ENCODE results near the gene DRGX. TPM values are rescaled to one million over a fixed set of nuclear protein-coding genes. Genes with fewer than 3 reads are reported as not detected.

The DRGX gene
- total and polyA plus RNA-seq, 2 experiments from 2014 or later: 0.09 TPM; not detected in 1

- in situ Hi-C loops (cut with MboI): no loop called here
- H3K36me3 ChIP-seq (ENCODE audit: low read depth): no peaks in the 10 kb centered on the region
- H3K9me2 ChIP-seq (ENCODE audit: insufficient read depth): no peaks in the 10 kb centered on the region
- WGBS, 2 experiments (ENCODE audit: low coverage in 1 of 2, low lambda C conversion rate in 2 of 2, missing lambda C conversion rate in 2 of 2): 71 to 74% methylated on average over 20 to 29 of the region's 29 CpGs
- TF ChIP-seq EZH2phosphoT487 (IDR thresholded peaks at IDR 0.05; ENCODE audit: insufficient read depth, low read depth) (no peak), EZH2 (IDR thresholded peaks at IDR 0.05; ENCODE audit: insufficient read depth, poor library complexity, severe bottlenecking) (no peak)
- H3K9ac ChIP-seq: no peak overlapping the region
- H3K27me3 ChIP-seq (replicated peaks; ENCODE audit: insufficient read depth): peaks cover 36% of the 10 kb centered on the region
- no peak overlapping the region for H3K4me3 ChIP-seq
- DNase-seq: no peak
- H3K79me2 ChIP-seq (ENCODE audit: insufficient read depth): no peaks in the 10 kb centered on the region
- H3K9me3 ChIP-seq (ENCODE audit: low read depth): no peaks in the 10 kb centered on the region
- no peak overlapping the region for H3K27ac ChIP-seq
- H3F3A ChIP-seq (ENCODE audit: insufficient read depth): no peaks in the 10 kb centered on the region
- no peak overlapping the region for H2AFZ ChIP-seq
- no peaks in the 10 kb centered on the region for H4K20me1 ChIP-seq (ENCODE audit: insufficient read depth)
- H3K4me1 ChIP-seq (ENCODE audit: insufficient read depth): no peaks in the 10 kb centered on the region
- H3K4me2 ChIP-seq (ENCODE audit: unreplicated experiment): no peak overlapping the region
Measured at GRCh38 chr10:49417311-49418052, 21.6 kb upstream of the DRGX start.

DNA sequence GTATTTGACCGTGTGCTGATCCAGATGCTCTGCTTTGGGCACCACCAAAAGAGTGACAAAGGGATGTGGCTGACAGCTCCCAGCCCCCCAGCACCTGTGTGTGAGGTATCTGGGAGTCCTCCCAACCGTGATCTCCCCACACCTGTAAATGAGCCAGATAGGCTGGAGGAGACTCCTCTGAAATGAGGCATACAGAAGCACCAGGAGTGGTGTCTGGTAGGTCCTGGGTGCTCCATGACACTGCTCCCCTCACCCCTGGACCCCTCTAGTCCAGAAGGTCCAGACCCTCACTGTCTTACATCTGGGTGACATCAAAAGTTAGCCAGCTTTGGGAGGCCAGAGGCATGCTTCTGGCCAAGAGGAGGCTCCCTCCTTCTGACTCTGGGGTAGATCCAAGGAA is 20.0 kb upstream of the DRGX start:
- Histone ChIP-seq H3K4me2 (ENCODE audit: unreplicated experiment) (no peak overlapping the region), H3K9ac (no peak overlapping the region), H4K20me1 (ENCODE audit: insufficient read depth) (no peaks in the 10 kb centered on the region), H3F3A (ENCODE audit: insufficient read depth) (no peaks in the 10 kb centered on the region), H3K27ac (no peak overlapping the region), H3K27me3 (replicated peaks; ENCODE audit: insufficient read depth) (peaks cover 52% of the 10 kb centered on the region), H3K9me3 (ENCODE audit: low read depth) (no peaks in the 10 kb centered on the region), H3K36me3 (ENCODE audit: low read depth) (no peaks in the 10 kb centered on the region), H3K9me2 (ENCODE audit: insufficient read depth) (no peaks in the 10 kb centered on the region), H3K79me2 (ENCODE audit: insufficient read depth) (no peaks in the 10 kb centered on the region), H2AFZ (no peak overlapping the region), H3K4me1 (ENCODE audit: insufficient read depth) (no peaks in the 10 kb centered on the region), H3K4me3 (no peak overlapping the region)
- DNase-seq: no peak
- WGBS, 2 experiments (ENCODE audit: low coverage in 1 of 2, low lambda C conversion rate in 2 of 2, missing lambda C conversion rate in 2 of 2): 0 to 19% methylated on average over 2 of the region's 2 CpGs
- TF ChIP-seq EZH2phosphoT487 (IDR thresholded peaks at IDR 0.05; ENCODE audit: insufficient read depth, low read depth) (no peak), EZH2 (IDR thresholded peaks at IDR 0.05; ENCODE audit: insufficient read depth, poor library complexity, severe bottlenecking) (no peak)
- in situ Hi-C loops (cut with MboI): no loop called here

GRCh38 chr10:49415109-49415508 is 19.2 kb upstream of the DRGX start:
- TF ChIP-seq EZH2phosphoT487 (IDR thresholded peaks at IDR 0.05; ENCODE audit: insufficient read depth, low read depth): no peak
- TF ChIP-seq EZH2 (IDR thresholded peaks at IDR 0.05; ENCODE audit: insufficient read depth, poor library complexity, severe bottlenecking): no peak
- no peak overlapping the region for H3K4me2 ChIP-seq (ENCODE audit: unreplicated experiment)
- no peaks in the 10 kb centered on the region for H3K9me3 ChIP-seq (ENCODE audit: low read depth)
- in situ Hi-C loops (cut with MboI): no loop called here
- no peak for DNase-seq
- H3K79me2 ChIP-seq (ENCODE audit: insufficient read depth): no peaks in the 10 kb centered on the region
- H3K36me3 ChIP-seq (ENCODE audit: low read depth): no peaks in the 10 kb centered on the region
- H3F3A ChIP-seq (ENCODE audit: insufficient read depth): no peaks in the 10 kb centered on the region
- no peak overlapping the region for H2AFZ ChIP-seq
- no peak overlapping the region for H3K9ac ChIP-seq
- peaks cover 60% of the 10 kb centered on the region for H3K27me3 ChIP-seq (replicated peaks; ENCODE audit: insufficient read depth)
- no peaks in the 10 kb centered on the region for H3K4me1 ChIP-seq (ENCODE audit: insufficient read depth)
- no peaks in the 10 kb centered on the region for H3K9me2 ChIP-seq (ENCODE audit: insufficient read depth)
- H3K4me3 ChIP-seq: no peak overlapping the region
- 23 to 25% methylated on average over 7 of the region's 7 CpGs for WGBS, 2 experiments (ENCODE audit: low coverage in 1 of 2, low lambda C conversion rate in 2 of 2, missing lambda C conversion rate in 2 of 2)
- H4K20me1 ChIP-seq (ENCODE audit: insufficient read depth): no peaks in the 10 kb centered on the region
- H3K27ac ChIP-seq: no peak overlapping the region

- TF ChIP-seq EZH2 (IDR thresholded peaks at IDR 0.05; ENCODE audit: insufficient read depth, poor library complexity, severe bottlenecking): no peak
Measured at GRCh38 chr10:49414496-49414895, 18.6 kb upstream of the DRGX start.

More at GRCh38 chr10:49414496-49414895, 18.6 kb upstream of the DRGX start:
- no peak overlapping the region for H3K4me2 ChIP-seq (ENCODE audit: unreplicated experiment)
- no peaks in the 10 kb centered on the region for H3K9me3 ChIP-seq (ENCODE audit: low read depth)
- no peak for DNase-seq
- H3K9ac ChIP-seq: no peak overlapping the region
- no peak overlapping the region for H2AFZ ChIP-seq
- H3K27me3 ChIP-seq (replicated peaks; ENCODE audit: insufficient read depth): peaks cover 66% of the 10 kb centered on the region
- H4K20me1 ChIP-seq (ENCODE audit: insufficient read depth): no peaks in the 10 kb centered on the region
- H3K27ac ChIP-seq: no peak overlapping the region
- no peaks in the 10 kb centered on the region for H3K79me2 ChIP-seq (ENCODE audit: insufficient read depth)
- no peaks in the 10 kb centered on the region for H3K9me2 ChIP-seq (ENCODE audit: insufficient read depth)
- in situ Hi-C loops (cut with MboI): no loop called here
- H3K4me1 ChIP-seq (ENCODE audit: insufficient read depth): no peaks in the 10 kb centered on the region
- H3K36me3 ChIP-seq (ENCODE audit: low read depth): no peaks in the 10 kb centered on the region
- WGBS, 2 experiments (ENCODE audit: low coverage in 1 of 2, low lambda C conversion rate in 2 of 2, missing lambda C conversion rate in 2 of 2): 20 to 25% methylated on average over 2 of the region's 2 CpGs
- no peak overlapping the region for H3K4me3 ChIP-seq
- H3F3A ChIP-seq (ENCODE audit: insufficient read depth): no peaks in the 10 kb centered on the region

Data from GM23248 (cell line).